ELF-1 (cell line): ENCODE data around the gene CGB8.
"Not testable (repeated sequence)": the region's sequence is repeated elsewhere in the genome, so short reads cannot be mapped to it uniquely, and the experiment has no call there.

ENCODE experiments used
- DNase-seq: peaks from one replicate; pipeline ENCODE4 v3.0.0-alpha.2; 2016; ENCODE audit warnings: low read depth, low spot score

Gene CGB8

DNA sequence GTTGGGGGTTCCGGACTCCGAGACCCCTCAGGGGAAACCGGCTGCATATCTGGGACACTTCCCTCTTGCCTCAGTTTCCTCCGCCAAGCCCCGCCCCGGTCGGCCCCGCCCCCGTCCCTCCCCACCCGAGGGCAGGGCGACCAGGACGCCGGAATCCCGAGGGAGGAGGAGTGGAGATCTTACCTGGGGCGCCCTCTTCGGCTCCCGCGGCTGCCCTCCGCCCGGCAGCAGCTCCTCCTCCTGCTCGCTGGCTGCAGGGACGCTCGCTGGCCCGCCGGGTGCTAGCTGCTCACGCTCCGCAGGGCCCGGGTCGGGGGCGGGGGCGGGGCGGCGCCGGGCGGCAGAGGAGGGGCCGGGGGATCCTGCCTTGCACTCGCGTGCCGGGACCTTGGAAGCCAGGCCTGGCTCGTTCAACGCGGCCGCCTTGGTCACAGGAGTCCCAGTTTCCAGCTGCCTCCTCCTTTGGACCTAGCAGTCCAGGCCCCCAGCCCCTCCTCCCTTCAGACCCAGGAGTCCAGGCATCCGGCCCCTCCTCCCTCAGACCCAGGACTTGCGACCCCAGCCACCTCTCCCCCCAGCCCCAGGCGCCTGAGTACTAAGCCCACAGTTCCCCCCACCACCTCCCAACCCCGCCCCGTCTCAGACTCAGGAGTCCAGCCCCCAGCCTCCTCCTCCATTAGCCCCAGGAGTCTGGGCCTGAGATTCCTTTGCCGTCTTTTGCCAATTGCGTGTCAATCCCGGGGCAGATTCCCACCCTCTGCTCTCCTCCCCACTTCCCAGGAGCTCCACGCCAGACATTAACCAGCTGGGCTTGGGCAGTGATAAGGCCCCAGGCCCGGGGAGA is 16.1 kb upstream of the CGB8 start, which contains the start of gene NTF4:
Gene NTF4 (minus strand): TSS at position 51 of the 844 bp plus-strand sequence. CDS start 2,821 bp downstream, outside the sequence.
- DNase-seq = peak; percentile 56

DNA sequence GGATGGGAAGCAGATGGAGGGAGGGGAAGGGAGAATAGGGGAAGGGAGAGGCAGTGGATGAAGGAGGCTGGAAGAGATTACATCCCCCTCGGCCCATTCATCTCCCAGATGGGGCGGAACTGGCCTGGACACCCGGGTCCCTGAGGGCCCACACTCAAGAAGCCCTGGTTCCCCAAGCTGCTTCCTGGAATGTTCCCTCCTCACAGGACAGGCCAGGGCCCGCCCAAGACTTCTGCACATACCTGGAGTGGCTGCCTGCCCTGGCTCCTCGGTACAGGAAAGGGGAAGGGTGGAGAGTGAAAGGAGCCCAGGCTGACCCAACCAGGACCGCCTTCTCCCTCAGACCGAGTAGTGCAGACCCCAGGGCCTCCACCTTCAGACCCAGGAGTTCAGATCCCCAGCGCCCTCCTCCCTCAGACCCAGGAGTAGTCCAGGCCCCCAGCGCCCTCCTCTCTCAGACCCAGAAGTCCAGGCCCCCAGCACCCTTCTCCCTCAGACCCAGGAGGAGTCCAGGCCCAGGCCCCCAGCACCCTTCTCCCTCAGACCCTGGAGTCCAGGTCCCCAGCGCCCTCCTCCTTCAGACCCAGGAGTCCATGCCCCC is 15.2 kb upstream of the CGB8 start:
- DNase-seq = peak; percentile 49

DNA sequence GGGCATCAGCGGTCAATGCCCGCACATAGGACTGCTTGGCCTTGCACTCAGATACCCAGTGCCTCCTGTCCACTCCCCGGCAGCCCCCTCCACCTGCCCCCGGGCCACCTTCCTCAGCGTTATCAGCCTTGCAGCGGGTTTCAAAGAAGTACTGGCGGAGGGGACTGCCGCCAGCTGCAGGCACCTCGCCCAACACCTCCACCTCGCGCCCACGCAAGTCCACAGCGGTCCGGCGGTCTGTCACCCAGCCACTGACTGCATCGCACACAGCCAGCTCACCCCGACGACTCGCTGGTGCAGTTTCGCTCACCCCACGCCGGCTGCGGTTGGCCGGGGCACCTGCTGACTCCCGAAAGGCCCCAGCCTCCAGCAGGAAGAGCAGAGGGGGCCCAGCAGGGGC is 12.5 kb upstream of the CGB8 start:
- no peak for DNase-seq

DNA sequence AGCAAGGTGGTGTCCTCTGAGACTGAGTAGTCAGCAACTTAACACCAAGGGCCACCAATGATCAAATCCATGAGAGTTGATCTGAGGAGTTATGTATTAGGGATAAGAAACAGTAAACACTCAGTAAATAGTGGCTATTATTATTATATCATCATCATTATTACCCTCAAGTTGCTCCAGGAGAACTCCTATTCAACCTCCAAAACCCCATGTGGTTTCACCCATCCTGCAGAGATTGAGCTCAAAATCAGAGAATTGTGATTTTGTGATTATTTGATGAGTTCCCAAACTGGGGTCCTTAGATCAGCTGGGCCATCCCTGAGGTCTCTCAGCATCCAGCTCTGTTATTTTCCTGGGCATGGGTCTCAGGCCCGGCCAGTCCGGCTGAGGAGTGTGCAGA is 12.1 kb upstream of the CGB8 start:
- DNase-seq = no peak

DNA sequence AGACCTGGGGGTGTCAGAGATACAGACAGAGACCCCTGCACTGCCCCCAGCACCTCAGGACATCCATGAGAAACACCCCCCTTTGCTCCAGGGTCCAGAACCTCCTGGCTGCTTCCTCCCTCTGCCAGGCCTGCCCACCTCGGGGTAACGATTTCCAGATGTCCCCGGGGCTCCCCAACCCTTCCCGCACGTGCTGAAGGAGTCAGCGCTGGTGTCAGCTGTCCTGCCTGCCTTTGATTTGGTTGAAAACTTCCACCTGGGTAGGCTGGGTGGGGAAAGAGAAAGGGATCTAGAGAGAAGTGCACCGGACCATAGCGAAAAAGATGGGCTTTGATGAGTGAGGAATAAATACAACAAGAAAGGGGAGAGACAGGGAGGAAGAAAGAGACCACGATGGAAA is 10.1 kb upstream of the CGB8 start:
- DNase-seq = no peak

DNA sequence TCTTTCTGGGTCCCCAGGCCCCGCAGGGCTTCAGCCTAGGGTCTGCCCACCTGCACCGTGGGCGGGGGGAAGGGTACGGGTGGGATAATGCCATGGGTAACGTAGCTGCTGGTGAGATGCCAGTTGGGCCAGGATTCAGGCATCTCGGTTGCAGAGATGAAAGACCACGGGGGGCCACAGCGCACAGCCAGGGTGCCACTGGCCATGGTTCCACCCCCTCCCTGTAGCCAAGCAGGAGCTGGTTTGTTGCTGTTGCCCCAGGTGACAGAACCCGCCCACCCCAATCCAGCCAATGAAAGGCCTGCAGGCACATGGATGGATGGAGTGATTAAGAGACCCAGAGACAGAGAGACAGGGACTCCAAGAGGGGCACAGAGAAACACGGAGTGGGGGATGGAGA is 9.7 kb upstream of the CGB8 start:
- peak; percentile 27 for DNase-seq

DNA sequence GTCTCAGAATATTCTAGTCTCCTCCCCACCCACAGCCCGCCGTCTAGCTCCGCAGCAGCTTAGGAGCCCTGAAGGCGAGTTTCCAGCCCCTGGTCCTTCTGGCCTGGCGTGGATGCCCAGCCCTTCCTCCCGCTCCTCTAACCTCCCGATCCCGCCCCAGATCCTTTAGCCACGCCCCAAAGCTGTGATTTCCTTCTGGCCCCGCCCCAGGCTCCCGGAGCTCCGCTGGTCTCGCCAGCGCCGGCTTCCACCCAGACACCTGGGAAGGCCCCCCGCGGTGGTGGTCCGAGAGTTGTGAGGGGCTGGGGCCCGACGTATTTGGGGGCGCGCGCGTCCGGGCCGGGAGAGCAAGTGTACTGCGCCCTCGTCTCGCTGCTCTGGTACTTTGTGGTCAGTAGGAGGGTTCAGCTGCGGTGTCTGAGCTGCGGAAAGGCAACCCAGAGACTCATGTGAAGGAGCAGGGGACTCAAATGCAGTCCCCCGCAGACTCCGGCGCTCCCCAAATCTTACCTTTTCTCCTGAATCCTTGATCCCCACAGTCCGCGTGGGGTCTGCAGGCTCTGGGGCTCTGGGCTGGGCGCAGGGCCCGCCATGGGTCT is 8.8 kb upstream of the CGB8 start, which contains the start of gene CGB7:
Gene CGB7 (minus strand): TSS at position 114 of the 599 bp plus-strand sequence. CDS start 2,374 bp downstream, outside the sequence.
- DNase-seq = peak; percentile 81

DNA sequence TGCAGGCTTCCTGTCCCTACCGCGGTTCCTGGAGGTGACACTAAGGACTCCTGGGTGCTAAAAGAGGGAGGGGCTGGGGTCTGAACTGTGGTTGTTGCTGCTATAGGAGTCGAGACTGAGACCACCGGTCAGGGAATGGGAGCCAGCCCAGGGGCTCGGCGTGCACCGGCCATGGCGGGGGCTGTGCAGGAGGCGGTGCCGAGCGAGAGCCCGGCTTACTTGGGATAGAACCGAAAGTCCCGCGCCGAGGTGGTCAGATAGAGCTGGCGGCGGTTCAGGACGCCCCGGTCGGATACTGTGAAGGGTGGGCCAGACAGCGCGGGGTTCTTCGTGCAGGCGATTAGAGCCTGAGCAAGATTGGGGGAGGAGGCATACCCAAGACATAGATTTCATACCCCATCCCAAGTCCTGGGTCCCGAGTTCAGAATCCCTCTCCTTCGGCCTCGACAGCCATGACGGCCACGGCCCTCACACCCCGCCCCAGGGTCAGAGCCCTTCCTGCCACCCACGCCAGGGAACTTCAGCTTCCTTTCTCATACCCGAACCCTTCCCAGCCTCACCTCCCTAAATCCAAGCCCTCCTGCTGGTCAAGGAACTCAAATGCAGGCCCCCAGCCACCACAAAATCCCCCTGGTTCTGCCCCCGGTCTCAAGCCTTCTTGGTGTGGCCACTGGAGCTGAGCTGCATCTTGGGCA is 8.1 kb upstream of the CGB8 start:
- not testable (repeated sequence) for DNase-seq

DNA sequence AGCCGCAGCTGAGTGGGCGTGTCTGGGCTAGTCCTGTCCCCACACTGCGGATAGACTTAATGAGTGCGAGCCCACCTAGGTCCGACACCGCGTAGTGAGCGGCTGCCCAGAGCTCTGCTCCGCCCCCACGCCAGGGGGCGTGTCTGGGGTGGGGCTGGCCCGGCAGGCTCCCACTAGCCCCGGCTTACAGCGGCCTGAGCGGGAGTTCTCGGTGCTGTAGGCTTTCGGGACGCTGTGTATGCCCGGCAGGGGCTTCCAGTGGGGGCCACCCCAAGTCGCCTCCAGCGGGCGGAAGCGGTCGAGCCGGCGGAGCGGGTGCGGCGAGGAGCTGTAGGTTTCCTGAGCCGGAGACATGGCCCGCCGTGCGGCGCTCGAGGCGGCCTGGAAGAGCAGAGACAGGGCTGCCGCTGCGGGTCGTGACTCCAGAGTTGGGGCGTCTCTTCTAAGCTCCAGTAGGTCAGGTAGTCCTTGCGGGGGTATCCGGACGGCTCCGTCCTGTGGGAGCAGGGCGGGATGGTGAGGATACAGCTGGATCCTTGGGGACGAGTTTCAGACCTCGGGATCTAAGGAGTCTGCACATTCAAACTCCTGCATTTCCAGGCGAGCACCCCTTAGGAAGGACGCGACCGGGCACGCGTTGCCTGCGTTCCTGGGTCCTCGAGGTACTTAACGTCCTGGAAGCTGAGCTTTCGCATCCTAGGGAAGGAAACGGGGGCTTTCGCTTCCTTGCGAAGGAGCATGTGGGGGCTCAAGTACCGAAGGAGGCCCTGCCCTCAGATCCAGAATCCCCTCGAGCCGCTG is 7.4 kb upstream of the CGB8 start:
- peak; percentile 79 for DNase-seq

DNA sequence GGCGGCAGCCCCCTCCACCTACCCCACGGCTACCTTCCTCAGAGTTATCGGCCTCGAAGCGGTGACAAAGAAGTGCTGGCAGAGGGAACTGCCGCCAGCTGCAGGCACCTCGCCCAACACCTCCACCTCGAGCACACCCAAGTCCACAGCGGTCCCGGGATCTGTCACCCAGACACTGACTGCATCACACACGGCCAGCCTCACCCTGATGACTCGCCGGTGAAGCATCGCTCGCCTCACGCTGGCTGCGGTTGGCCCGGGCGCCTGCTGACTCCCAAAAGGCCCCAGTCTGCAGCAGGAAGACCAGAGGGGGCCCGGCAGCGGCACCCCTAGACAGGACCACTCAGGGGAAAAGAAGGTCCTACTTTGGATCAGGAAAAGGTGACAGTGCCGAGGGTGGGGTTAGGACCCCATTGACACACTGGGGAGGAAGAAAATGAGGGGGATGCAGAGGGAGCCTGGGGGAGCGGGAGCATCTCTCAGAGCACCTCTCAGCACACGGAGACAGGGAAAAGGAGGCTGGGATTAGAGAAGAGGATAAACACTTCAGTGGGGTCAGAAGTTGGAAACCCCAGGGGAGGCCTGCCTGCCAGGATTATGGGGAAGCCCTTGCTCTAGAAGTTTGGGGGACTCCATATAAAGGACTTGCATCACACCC is 1.6 kb upstream of the CGB8 start:
- DNase-seq = peak; percentile 15

DNA sequence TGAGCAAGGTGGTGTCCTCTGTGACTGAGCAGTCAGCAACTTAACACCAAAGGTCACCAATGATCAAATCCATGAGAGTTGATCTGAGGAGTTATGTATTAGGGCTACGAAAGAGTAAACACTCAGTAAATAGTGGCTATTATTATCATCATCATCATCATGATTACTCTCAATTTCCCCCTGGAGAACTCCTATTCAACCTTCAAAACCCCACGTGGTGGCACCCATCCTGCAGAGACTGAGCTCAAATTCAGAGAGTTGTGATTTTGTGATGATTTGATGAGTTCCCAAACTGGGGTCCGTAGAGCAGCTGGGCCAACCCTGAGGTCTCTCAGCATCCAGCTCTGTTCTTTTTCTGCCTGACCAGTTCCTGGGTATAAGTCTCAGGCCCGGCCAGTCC is 923 bp upstream of the CGB8 start:
- DNase-seq = not testable (repeated sequence)

DNA sequence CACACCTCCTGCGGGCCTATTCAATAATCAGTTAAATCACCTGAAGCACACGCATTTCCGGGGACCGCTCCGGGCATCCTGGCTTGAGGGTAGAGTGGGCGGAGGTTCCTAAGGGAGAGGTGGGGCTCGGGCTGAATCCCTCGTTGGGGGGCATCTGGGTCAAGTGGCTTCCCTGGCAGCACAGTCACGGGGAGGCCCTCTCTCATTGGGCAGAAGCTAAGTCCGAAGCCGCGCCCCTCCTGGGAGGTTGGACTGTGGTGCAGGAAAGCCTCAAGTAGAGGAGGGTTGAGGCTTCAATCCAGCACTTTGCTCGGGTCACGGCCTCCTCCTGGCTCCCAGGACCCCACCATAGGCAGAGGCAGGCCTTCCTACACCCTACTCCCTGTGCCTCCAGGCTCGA is 5.4 kb downstream of the CGB8 start, which contains the start of gene CGB5:
Gene CGB5 (plus strand): TSS at position 301 of the 400 bp plus-strand sequence. CDS start 362 bp downstream, outside the sequence.
- DNase-seq = not testable (repeated sequence)

DNA sequence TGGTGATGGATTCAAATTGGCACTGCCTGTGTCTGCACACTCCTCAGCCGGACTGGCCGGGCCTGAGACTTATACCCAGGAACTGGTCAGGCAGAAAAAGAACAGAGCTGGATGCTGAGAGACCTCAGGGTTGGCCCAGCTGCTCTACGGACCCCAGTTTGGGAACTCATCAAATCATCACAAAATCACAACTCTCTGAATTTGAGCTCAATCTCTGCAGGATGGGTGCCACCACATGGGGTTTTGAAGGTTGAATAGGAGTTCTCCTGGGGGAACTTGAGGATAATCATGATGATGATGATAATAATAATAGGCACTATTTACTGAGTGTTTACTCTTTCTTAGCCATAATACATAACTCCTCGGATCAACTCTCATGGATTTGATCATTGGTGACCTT is 6.2 kb downstream of the CGB8 start:
- not testable (repeated sequence) for DNase-seq

DNA sequence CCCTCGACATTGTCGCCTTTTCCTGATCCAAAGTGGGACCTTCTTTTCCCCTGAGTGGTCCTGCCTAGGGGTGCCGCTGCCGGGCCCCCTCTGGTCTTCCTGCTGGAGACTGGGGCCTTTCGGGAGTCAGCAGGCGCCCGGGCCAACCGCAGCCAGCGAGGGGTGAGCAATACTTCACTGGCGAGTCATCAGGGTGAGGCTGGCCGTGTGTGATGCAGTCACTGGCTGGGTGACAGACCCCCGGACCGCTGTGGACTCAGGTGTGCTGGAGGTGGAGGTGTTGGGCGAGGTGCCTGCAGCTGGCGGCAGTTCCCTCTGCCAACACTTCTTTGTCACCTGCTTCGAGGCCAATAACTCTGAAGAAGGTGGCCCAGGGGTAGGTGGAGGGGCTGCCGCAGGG is 6.7 kb downstream of the CGB8 start:
- peak; percentile 18 for DNase-seq

DNA sequence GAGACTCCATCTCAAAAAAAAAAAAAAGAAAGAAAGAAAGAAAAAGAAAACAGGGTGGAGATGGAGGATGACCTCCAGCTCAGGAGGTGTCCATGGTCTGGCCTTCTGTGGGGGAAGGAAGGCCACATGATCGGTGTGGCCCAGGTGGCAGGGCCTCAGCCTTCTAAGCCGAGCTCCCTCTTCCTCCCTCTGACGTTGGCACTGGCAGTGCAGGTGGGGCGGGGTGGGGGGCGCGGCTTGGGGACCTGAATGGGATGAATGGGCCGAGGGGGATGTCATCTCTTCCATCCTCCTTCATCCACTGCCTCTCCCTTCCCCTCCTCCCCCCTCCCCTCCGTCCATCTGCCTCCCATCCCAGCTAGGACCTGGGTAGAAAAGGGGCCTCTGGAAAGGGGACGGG is 9.2 kb downstream of the CGB8 start:
- not testable (repeated sequence) for DNase-seq

DNA sequence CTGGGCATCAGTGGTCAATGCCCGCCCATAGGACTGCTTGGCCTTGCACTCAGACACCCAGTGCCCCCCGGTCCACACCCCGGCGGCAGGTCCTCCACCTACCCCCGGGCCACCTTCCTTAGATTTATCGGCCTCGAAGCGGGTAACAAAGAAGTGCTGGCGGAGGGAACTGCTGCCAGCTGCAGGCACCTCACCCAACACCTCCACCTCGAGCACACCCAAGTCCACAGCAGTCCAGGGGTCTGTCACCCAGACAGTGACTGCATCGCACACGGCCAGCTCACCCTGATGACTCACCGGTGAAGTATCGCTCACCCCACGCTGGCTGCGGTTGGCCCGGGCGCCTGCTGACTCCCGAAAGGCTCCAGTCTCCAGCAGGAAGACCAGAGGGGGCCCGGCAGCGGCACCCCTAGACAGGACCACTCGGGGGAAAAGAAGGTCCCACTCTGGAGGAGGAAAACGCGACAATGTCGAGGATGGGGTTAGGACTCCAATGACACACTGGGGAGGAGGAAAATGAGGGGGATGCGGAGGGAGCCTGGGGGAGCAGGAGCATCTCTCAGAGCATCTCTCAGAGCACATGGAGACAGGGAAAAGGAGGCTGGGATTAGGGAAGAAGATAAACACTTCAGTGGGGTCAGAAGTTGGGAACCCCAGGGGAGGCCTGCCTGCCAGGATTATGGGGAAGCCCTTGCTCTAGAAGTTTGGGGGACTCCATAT is 10.2 kb downstream of the CGB8 start:
- DNase-seq = not testable (repeated sequence)

DNA sequence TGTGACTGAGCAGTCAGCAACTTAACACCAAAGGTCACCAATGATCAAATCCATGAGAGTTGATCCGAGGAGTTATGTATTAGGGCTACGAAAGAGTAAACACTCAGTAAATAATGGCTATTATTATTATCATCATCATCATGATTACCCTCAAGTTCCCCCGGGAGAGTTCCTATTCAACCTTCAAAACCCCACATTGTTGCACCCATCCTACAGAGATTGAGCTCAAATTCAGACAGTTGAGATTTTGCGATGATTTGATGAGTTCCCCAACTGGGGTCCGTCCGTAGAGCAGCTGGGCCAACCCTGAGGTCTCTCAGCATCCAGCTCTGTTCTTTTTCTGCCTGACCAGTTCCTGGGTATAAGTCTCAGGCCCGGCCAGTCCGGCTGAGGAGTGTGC is 10.8 kb downstream of the CGB8 start:
- not testable (repeated sequence) for DNase-seq

DNA sequence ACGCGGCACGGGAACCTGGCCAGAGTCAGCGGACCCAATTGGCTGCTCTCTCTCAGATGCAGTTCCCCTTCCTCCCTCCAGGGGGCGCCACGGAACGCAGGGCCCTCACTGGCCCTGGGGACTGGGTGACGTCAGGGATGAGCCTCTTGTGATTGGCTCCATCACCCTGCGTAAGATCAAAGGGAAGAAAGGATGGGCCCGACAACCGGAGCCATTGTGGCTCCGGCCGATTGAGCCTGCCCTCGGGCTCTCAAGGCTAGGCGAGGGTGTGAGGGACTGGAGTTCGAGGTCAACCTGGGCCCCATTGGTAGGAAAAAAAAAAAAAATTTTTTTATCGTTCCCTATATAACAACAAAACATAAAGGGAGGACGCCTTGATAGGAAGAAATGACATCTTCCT is 12.1 kb downstream of the CGB8 start, which contains the start of gene CGB1:
Gene CGB1 (minus strand): TSS at position 81 of the 400 bp plus-strand sequence. CDS start 184 bp downstream, outside the sequence.
- DNase-seq = peak; percentile 75

DNA sequence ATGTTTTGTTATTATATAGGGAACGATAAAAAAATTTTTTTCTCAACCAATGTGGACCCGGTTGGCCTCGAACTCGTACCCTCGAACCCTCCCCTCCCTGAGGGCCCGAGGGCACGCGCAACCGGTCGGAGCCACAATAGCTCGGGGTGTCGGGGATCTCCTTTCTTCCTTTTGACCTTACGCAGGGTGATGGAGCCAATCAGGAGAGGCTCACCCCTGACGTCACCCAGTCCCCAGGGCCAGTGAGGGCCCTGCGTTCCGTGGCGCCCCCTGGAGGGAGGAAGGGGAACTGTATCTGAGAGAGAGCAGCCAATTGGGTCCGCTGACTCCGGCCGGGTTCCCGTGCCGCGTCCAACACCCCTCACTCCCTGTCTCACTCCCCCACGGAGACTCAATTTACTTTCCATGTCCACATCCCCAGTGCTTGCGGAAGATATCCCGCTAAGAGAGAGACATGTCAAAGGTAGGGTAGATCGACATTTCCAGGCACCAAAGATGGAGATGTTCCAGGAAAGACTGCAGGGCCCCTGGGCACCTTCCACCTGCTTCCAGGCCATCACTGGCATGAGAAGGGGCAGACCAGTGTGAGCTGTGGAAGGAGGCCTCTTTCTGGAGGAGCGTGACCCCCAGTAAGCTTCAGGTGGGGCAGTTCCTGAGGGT is 17.1 kb downstream of the CGB8 start, which contains the start of gene CGB2:
Gene CGB2 (plus strand): TSS at position 249 of the 660 bp plus-strand sequence. CDS start 206 bp downstream, at position 455.
- peak; percentile 56 for DNase-seq
